Activated B cell treated with CpG ODN at 0.5 μM for 24 hours (primary cell): ENCODE measurements around the gene AKAP13. TPM values are rescaled to one million over a fixed set of nuclear protein-coding genes. Genes with fewer than 3 reads are reported as not detected.

Source experiments
- ATAC-seq: fragments of 200-7000 bp; cut with Tn5 transposase; one replicate; pipeline ENCODE4 v1.10.0; 2021; ENCODE audit warnings: low read depth, mild to moderate bottlenecking, moderate library complexity
- CTCF ChIA-PET: fragments of 350-600 bp; sonication (Branson Sonifier 250); formaldehyde crosslinking; loops from one replicate; lab custom pipeline; 2021; ENCODE audit warnings: antibody characterized with exemption; lab: Charles Lee
- POLR2A ChIA-PET: fragments of 350-600 bp; sonication (Branson Sonifier 250); formaldehyde crosslinking; loops from one replicate; lab custom pipeline; 2021; ENCODE audit warnings: antibody characterized with exemption; lab: Charles Lee
- DNase-seq: peaks from one replicate; pipeline ENCODE4 v3.0.0; 2022
- H3K27ac Mint-ChIP-seq: one replicate; pipeline ENCODE4 v1.8.0; 2020; ENCODE audit warnings: mixed read lengths
- H3K27me3 Mint-ChIP-seq: one replicate; pipeline ENCODE4 v1.8.0; 2021; ENCODE audit warnings: mixed read lengths
- H3K36me3 Mint-ChIP-seq: one replicate; pipeline ENCODE4 v1.8.0; 2021; ENCODE audit warnings: low read depth, mixed read lengths
- H3K4me1 Mint-ChIP-seq: one replicate; pipeline ENCODE4 v1.8.0; 2021; ENCODE audit warnings: mixed read lengths
- H3K4me3 Mint-ChIP-seq: one replicate; pipeline ENCODE4 v1.8.0; 2020; ENCODE audit warnings: mild to moderate bottlenecking, mixed read lengths
- H3K9me3 Mint-ChIP-seq: one replicate; pipeline ENCODE4 v1.8.0; 2020; ENCODE audit warnings: mixed read lengths
- intact Hi-C: fragments of 100-400 bp; cut with micrococcal nuclease; formaldehyde crosslinking; loops from one replicate; pipeline ENCODE4 v1.15.1; 2024
- total RNA-seq: library from RNA; stranded (reverse); gene quantifications from 2 replicates; pipeline ENCODE4 v1.2.3, GENCODE V29; 2022
- TF ChIP-seq, protein P1 (sequence below): fragments of 200-600 bp; IDR thresholded peaks from one replicate; pipeline ENCODE4 v1.8.0; 2022; ENCODE audit warnings: antibody characterized with exemption, mild to moderate bottlenecking

The AKAP13 gene
- total RNA-seq, 1 donor from 2014 or later, result 290 TPM

- ATAC-seq, result peak; percentile 49
- TF ChIP-seq, protein P1, sequence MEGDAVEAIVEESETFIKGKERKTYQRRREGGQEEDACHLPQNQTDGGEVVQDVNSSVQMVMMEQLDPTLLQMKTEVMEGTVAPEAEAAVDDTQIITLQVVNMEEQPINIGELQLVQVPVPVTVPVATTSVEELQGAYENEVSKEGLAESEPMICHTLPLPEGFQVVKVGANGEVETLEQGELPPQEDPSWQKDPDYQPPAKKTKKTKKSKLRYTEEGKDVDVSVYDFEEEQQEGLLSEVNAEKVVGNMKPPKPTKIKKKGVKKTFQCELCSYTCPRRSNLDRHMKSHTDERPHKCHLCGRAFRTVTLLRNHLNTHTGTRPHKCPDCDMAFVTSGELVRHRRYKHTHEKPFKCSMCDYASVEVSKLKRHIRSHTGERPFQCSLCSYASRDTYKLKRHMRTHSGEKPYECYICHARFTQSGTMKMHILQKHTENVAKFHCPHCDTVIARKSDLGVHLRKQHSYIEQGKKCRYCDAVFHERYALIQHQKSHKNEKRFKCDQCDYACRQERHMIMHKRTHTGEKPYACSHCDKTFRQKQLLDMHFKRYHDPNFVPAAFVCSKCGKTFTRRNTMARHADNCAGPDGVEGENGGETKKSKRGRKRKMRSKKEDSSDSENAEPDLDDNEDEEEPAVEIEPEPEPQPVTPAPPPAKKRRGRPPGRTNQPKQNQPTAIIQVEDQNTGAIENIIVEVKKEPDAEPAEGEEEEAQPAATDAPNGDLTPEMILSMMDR, result no peak
- Mint-ChIP-seq H3K27me3 (no peaks in the 10 kb centered on the region), H3K27ac (peak overlapping the region; percentile 95), H3K36me3 (peaks cover 13% of the 10 kb centered on the region), H3K4me3 (peak overlapping the region; percentile 70), H3K9me3 (no peaks in the 10 kb centered on the region), H3K4me1 (peaks cover 88% of the 10 kb centered on the region)
- no peak for DNase-seq
- intact Hi-C loops, result loop anchor here (1.0 to 5.0 kb wide), 7 partner anchors 27 to 295 kb away; partner anchors contain the start of gene AKAP13
- POLR2A ChIA-PET, result interaction anchor here (0.6 to 17.2 kb wide), 10 partner anchors 10 to 110 kb away, joined by 3 to 395 read pairs (median 6); partner anchors contain the start of gene AKAP13
- CTCF ChIA-PET, result interaction anchor here (0.9 to 1.5 kb wide), 3 partner anchors 76 to 89 kb away, joined by 3 to 4 read pairs (median 4); no protein-coding TSS in a partner anchor
These were observed 27.2 kb downstream of the AKAP13 start for GRCh38 chr15:85407421-85408269.

DNA sequence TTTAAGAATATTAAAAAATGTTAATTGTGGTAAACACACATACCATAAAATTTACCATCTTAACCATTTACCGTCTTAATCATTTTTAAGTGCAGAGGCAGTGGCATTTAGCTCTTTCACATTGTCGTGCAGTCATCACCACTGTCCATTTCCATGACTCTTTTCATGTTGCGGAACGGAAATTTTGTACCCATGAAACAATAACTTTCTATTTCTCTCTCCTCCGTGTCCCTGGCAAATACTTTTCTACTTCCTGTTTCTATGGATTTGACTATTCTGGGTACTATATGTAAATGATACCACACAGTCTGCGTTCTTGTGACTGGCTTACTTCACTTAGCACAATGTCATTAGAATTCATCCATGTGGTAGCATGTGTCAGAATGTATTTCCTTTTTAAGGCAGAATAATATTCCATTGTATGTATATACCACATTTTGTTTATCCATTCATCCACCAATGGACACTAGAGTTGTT, 27.9 kb downstream of the AKAP13 start:
- CTCF ChIA-PET, result interaction anchor here (0.9 kb wide), 1 partner anchor 77 kb away, joined by 4 read pairs; no protein-coding TSS in a partner anchor
- intact Hi-C loops, result loop anchor here (1.0 to 5.0 kb wide), 7 partner anchors 28 to 294 kb away; partner anchors contain the start of gene AKAP13
- DNase-seq (no peak), ATAC-seq (peak; percentile 68)
- H3K4me1 Mint-ChIP-seq, result peaks cover 88% of the 10 kb centered on the region
- POLR2A ChIA-PET, result interaction anchor here (0.7 to 17.2 kb wide), 9 partner anchors 11 to 110 kb away, joined by 3 to 395 read pairs (median 6); partner anchors contain the start of gene AKAP13
- peak overlapping the region; percentile 70 for H3K4me3 Mint-ChIP-seq
- peak overlapping the region; percentile 95 for H3K27ac Mint-ChIP-seq
- TF ChIP-seq, protein P1, result no peak
- peaks cover 13% of the 10 kb centered on the region for H3K36me3 Mint-ChIP-seq
- no peaks in the 10 kb centered on the region for H3K27me3 Mint-ChIP-seq
- H3K9me3 Mint-ChIP-seq, result no peaks in the 10 kb centered on the region

- Mint-ChIP-seq H3K9me3 (no peaks in the 10 kb centered on the region), H3K4me3 (no peak overlapping the region), H3K4me1 (peaks cover 77% of the 10 kb centered on the region), H3K27ac (peak overlapping the region; percentile 50), H3K27me3 (no peaks in the 10 kb centered on the region), H3K36me3 (peaks cover 16% of the 10 kb centered on the region)
- ChIA-PET POLR2A (interaction anchor here (1.0 to 17.2 kb wide), 11 partner anchors 7 to 114 kb away, joined by 3 to 395 read pairs (median 21); partner anchors contain the start of gene AKAP13), CTCF (interaction anchor here (0.6 to 8.2 kb wide), 10 partner anchors 8 to 115 kb away, joined by 3 to 218 read pairs (median 28); no protein-coding TSS in a partner anchor)
- TF ChIP-seq, protein P1, result no peak
- DNase-seq (no peak), ATAC-seq (no peak)
- intact Hi-C loops, result loop anchor here (2.0 kb wide), 1 partner anchor 279 kb away; no protein-coding TSS in a partner anchor
These were observed 31.7 kb downstream of the AKAP13 start for GRCh38 chr15:85412066-85412465.

GRCh38 chr15:85412956-85413854, 32.8 kb downstream of the AKAP13 start:
- ChIA-PET CTCF (interaction anchor here (0.5 to 8.2 kb wide), 29 partner anchors 9 to 277 kb away, joined by 3 to 218 read pairs (median 7); partner anchors contain the start of gene AKAP13), POLR2A (interaction anchor here (0.6 to 17.2 kb wide), 20 partner anchors 8 to 838 kb away, joined by 3 to 395 read pairs (median 6); partner anchors contain the start of gene AKAP13)
- H3K4me3 Mint-ChIP-seq, result peak overlapping the region; percentile 48

More at GRCh38 chr15:85412956-85413854, 32.8 kb downstream of the AKAP13 start:
- H3K27me3 Mint-ChIP-seq, result no peaks in the 10 kb centered on the region
- H3K36me3 Mint-ChIP-seq, result peaks cover 16% of the 10 kb centered on the region
- TF ChIP-seq, protein P1, result no peak
- intact Hi-C loops, result loop anchor here (1.0 to 2.0 kb wide), 6 partner anchors 9 to 278 kb away; no protein-coding TSS in a partner anchor
- H3K9me3 Mint-ChIP-seq, result no peaks in the 10 kb centered on the region
- peak; percentile 94 for ATAC-seq
- peaks cover 73% of the 10 kb centered on the region for H3K4me1 Mint-ChIP-seq
- peak; percentile 50 for DNase-seq
- H3K27ac Mint-ChIP-seq, result peak overlapping the region; percentile 87
